ENCODE data around the gene SLTM.
"Not testable (repeated sequence)": the region's sequence is repeated elsewhere in the genome, so short reads cannot be mapped to it uniquely, and the experiment has no call there.

DNA sequence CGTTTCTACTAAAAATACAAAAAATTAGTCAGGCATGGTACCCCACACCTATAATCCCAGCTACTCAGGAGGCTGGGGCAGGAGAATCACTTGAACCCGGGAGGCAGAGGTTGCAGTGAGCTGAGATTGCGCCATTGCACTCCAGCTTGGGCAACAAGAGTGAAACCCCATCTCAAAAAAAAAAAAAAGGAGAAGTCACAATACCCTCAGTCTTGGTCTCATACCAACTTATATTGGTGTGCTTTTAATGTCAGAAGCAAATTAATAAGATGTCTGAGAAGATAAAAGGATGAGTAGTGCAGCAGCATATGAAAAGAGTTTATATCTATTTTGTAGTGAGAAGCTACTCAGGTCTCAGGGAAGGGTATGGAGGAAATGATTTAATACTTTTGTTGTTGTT, 49.6 kb downstream of the SLTM start:
- not testable (repeated sequence) for TF ChIP-seq CTCF, EP300, POLR2A (IDR thresholded peaks at IDR 0.05)

All from upper lobe of left lung (tissue), 4 donors.